NCI-H2227 (cell line): ENCODE results near the gene RASAL1.

Experiments
- DNase-seq: peaks from one replicate; lab custom pipeline; 2025; ENCODE audit not compliant: unreplicated experiment; lab: John Stamatoyannopoulos, UW

RASAL1 gene

DNA sequence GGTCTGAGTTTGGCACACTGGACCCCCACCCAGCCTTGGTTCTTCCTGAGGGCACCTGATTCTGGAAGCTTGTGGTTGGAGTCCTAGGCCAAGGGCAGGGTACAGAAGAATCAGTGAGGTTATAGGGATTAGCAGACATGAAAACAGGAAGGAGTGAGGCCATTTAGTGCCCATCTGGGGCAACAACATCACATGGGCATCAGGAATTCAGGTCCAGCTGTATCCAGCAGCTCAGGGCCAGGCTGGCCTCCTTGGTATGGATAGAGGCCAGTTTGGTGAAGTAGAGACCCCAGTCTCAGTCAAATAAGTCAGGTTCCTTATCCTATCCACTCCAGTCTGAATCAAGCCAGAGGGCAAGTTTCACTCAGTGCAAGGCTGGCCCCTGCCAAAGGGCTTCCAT lies 36.2 kb downstream of the RASAL1 start:
- DNase-seq: no peak

DNA sequence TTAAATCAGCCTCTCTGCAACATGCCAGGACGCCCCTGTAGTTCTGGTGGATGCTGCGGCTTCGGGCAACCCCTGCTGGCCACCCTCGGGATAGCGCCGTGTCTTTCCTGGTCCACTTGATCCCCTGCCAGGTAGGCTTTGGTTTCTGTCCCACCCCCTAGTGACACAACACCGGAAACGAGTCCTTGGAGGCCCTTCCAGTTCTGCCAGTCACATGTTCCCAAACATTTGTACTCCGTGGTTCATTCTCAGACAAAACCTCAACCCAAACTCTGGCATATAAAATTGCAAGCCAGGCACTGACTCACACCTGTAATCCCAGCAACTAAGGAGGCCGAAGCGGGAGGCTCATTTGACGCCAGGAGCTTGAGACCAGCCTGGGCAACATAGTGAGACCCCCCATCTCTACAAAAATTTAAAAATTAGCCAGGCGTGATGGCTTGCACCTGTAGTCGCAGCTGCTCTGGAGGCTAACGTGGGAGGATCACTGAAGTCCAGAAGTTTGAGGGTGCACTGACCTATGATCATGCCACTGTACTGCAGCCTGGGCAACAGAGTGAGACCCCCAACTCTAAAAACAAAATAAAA lies 37.0 kb downstream of the RASAL1 start:
- DNase-seq: peak; percentile 89

DNA sequence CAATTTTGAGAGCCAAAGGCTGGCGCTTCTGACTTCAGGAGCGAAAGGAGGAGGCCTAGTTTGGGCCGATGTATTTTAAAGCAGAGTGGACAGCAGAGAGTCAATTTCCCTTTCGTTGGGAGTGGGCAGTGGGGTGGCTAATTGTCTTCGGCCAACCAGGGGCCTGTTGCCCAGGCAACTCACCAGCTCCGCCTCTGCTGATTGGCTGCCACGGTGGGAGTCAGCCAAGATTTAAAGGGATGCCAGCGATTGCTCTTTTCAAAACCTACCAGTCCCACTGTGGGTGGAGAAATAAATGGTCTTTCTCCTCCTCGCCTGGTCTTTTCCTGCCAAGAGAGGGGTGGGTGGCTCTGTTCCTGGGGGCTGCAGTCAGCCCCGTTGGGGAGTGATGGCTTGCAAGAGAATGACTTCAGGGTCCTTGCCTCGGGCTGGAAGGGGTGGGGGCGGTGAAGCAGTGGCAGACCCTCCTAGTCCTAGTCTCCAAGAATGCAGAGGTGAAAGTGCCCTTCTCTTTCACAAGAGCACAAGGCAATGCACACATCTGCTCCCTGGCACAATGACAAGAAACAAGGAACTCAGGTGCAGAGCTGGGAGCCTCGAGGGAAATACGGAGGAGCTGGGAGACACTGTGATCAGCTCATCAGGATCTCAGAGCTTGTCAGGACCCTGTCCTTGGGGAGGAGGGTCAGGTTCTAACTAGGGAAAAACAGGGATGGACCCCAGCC lies 37.7 kb downstream of the RASAL1 start:
- DNase-seq: peak; percentile 88

DNA sequence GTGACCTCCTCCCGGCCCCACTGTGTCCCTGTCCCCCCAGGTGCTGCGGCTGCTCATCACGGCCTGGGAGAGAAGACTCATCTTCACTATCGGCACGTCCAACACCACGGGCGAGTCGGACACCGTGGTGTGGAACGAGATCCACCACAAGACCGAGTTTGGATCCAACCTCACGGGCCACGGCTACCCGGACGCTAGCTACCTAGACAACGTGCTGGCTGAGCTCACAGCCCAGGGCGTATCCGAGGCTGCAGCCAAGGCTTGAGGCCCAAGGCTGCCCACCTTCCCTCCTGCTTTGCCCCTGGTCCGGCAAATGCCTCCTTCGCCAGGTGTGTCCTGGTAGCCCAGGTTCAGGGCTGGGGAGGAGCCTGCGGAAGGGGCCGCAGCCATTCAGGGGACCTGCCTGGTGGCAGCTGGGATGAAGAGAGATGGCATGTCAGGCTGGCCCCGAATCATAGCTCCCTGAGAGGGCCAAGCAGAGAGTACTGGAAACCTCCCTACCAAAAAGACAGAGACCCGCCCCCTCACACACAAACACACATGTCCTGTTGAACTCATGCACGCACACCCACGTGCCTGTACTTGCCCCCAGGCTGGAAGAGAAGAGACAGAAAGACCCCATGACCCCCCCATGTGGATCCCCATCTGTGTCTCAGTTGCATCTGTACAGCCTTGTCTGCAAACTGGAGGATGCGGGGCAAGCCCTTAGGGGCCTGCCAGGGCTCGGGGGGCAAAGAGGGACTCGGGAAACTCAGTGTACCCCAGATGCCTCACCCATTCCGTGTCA lies 38.7 kb downstream of the RASAL1 start:
- no peak for DNase-seq

DNA sequence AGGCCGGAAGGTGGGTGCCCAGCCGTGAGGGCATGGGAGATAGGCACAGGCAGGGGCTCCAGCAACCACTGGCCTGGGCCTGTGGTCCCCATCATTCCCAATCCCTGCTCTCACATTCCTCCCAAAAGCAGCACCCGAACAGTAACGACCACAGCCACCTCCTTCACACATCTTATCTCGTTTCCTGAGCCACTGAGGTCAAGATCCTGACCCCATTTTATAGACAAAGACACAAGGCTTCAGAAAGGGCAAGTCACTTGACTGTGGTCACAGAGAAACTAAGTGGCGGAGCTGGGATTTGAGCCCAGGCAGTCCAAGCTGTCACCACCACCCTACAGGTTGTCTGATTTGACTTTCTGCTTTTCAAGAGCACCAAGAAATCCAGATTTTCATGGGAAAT lies 40.2 kb downstream of the RASAL1 start:
- no peak for DNase-seq

DNA sequence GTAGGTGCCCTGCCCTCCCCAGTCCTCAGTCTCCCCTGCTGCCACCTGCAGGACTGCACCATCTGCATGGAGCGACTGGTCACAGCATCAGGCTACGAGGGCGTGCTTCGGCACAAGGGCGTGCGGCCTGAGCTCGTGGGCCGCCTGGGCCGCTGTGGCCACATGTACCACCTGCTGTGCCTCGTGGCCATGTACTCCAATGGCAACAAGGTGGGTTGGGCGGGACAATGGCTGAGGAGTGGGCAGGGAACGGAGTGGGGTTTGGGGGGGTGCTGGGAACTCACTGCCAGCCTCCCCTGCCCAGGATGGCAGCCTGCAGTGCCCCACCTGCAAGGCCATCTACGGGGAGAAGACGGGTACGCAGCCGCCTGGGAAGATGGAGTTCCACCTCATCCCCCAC lies 40.8 kb downstream of the RASAL1 start:
- no peak for DNase-seq

DNA sequence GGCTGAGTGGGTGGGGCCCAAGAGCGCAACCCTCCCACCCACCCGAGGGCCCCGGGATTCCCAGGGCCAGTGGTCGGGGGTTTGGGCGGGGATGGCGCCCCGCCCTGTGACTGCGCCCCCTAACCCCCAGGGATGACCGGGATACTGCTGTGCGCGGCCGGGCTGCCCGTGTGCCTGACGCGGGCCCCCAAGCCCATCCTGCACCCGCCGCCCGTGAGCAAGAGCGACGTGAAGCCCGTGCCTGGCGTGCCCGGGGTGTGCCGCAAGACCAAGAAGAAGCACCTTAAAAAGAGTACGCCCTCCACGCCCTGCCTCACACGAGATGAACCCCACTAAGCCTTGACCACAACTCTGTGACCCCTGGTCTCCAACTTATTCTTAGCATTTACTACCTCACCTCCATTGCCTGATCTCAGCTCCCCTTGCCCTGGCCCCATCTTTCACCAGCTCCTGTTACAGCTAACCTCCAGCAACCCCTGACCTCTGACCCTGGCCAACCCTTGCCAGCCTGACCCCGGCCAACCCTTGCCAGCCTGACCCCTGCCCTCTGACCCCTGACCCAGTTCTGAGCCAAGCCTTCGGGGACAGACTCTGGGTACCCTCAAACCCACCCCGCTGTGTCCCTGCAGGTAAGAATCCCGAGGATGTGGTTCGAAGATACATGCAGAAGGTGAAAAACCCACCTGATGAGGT lies 42.0 kb downstream of the RASAL1 start:
- DNase-seq: no peak

DNA sequence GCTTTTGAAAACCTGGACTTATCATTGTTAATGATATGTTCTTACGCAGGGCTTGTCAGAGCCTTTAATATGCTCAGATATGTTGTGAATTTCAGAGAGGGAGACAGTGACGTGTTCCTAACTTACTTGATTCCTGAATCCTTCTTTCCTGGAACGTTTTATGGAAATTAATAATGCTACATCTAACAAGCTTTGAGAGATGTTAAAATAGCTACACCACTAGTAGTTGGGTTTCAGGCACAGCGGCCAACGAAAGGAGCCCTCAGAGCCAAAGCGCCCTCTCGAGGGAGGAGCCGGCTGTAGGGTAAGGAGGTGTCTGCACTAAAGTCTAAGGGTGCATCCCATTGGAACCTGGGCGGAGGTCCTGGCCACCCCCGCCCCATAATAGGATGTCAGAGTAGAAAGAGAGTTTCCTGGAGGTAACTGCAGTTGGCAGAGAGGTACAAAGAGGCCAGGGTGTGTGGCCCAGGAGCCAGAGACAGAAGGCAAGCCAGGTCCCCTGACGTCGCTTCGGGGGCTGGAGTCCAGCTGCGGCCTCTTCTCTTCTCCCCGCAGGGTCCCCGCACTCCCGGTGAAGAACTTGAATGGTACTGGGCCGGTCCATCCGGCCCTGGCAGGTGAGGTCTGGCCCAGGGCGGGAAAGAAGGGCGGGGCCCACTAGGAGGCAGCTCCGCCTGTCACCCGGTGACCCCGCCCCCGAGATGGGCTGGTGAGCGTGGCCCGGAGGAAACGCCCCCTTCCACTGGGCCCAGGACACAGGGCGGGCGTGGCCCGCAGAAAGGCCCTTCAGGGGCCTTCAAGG lies 42.8 kb downstream of the RASAL1 start:
- DNase-seq: no peak

DNA sequence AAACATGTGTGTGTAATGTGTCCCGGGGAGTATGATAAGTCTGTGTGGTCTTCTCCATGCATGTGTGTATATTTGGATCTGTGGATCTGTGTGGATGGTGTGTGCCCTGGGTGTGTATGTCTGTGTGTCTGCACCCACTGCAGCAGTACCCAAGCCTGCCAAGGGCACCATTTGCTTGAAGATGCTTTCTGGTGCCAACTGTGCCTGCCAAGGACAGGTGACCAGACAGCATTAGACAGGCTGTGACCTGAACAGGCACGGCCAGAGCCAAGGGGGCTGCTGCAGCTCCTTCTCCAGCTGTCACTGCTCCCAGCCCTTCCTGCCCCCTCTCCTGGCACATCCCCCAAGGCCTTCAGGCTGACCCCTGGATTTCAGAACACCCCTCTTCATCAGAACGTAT lies 44.1 kb downstream of the RASAL1 start:
- DNase-seq: no peak

DNA sequence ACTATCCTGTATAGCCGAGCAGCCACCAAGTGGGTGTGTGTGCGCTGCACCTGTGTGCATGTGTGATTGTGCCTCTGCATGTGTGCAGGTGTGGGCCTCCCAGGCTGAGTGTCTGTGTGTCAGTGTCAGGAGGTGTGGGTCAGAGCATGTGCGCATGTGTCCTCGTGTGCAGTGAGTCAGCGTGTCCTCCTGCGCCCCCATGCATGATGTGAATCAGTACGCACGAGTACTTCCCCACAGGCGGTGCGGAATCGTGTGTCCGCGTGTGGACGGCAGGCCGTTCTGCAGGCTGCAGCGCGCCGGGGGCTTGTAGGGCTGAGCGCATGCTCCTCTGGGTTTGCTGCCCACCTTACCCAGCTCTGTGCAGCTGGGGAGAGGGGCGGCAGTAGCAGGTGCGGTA lies 44.8 kb downstream of the RASAL1 start:
- DNase-seq: no peak

DNA sequence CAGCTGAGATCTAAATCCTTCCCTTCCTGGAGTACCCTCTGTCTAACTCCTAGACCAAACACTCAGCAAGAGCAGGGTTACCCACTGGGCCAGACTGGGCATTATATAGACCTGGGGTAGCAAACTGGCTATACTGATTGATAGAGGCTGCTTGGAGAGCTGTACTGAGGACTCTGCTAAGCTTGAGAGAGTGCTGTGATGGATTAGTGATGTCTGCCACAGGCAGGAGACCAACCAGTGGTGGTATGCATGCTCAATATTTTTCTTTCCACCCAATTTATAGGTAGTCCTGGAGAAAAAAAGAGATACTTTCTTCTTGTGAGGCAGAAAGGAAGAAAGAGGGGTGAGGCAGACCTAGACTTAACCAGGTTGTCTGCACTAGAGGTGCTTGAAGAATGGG lies 45.7 kb downstream of the RASAL1 start:
- no peak for DNase-seq

DNA sequence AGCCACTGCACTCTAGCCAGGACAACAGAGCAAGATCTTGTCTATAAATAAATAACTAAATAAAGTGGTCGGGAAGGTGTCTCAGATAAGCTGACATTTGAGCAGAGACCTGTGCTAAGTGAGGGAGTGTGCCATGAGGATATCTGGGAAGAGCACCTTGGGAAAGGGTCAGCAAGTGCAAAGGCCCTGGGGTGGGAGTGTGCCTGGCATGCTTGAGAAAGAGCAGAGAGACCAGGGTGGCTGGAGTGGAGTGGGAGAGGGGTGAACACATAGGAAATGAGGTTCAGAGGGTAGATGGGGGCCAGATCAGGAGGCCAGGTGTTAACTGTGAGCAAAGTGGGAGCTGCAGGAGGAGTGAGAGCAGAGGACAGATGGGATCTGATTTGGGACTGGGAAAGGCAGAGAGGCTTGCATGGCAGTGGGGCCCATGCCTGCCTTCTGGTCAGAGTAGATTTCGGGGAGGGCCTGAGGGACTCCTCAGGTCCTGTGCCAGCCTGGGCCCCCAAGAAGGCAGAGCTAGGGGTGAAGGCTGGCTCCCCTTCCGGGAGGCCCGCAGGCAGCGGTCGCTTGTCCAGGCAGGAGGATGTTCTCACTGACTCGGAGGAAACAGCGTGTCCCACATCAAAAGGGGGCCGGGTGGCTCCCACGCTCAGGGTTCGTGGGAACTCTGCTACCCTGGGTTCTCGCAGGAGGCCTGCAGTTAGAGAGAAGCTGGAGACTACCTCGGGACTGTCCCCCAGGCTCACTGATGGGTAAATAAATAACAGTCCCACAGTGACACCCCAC lies 46.4 kb downstream of the RASAL1 start:
- DNase-seq: no peak

DNA sequence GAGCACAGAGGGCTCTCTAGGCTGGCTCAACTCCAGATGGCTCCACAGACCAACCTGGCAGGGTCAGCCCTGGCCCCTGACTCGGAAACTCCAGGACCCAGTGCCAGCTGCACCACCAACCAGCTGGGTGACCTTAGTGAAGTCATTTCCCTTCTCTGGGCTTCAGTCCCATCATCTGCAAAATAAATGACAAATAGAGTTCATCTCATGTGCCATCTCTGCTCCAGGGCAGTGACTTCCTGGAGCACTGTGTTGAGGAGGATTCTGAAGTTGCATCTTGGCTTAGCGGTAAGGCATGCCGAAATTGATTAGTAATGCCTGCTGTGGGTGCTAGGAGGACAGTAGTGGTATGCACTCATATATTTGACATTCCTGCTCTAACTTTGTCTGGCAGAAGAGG lies 47.5 kb downstream of the RASAL1 start:
- no peak for DNase-seq

DNA sequence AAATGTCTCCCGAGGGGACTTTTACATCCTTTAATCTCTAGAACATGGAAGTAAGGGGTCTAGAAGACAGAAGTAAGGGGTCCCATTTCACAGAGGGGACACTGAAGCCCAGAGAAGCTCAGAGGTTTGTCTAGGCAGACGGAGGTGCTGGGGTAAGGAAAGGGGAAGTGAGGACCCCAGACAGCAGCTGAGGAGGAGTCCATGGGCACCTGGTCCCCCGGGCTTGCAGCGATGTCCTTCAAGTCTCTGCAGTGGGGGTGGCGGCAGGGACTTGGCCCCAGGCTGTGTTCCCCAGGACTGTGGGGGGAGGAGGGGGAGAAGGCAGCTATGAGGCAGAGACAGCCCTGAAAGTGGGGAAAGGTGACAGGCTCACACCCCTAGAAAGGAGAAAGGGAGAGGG lies 48.4 kb downstream of the RASAL1 start:
- DNase-seq: no peak

DNA sequence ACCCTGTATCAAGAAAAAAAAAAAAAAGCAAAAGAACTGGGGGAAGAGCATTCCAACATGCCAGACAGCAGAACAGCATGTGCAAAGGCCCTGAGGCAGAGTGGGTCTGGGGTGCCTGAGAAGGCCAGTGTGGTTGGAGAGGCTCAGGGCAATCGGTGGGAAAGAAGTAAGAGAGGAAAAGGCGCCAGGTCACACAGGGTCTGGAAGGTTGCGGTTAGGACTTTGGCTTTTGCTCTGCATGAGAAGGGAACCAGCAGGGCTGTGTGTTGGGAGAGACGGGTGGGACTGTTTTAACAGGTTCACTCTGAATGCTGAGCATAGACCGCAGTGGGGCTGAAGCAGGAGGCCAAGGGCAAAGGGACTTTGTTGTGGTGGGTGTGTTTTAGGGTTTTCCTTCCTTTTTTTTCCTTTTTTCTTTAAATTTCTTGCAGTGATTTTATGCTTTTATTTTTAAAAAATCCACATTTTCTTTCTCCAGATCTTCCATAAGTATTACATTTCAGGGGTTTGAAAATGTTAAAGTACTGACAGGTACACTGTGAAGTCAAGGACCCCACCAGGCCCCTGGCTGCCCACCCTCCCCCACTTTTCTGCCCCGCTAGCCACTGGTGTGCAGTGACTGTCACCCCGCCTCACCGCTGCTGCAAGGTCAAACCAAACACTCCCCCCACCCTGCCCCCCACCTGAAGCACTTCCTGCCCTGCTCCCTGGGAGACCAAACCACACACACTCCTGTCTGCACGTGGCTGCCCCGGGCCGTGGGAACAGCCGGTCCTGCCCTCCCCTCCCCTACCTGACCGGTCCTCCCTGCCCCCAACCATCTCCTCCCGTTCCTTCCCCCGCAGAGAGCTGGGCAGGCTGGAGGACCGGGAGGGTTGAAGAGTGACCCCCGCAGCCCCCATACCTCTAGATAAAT lies 49.1 kb downstream of the RASAL1 start:
- DNase-seq: no peak

DNA sequence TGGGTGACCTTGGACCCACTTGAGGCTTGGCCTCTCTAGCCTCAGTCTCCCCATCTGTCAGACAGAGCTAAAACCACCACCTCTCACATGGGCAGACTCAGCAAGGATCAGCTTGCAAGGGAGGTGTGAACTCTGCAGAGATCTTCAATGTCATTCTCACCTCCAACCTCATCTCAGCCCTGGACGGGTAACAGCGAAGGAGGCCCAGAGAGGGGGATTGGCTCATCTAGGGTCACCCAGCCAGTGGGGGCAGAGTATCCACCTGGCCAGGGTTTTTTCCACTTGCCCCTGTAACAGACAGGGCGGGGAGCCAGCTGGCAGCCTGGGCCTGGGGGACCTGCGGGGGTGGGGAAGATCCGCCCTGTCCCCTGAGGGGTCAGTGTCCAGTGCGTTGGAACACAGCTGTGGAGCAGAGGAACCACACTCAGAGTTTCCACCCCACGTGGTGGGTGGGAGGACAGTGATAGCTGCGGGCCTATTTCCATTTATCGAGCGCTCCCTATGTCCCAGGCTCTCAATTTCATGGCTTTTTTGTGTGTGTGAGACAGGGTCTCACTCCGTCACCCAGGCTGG lies 51.6 kb downstream of the RASAL1 start:
- no peak for DNase-seq

DNA sequence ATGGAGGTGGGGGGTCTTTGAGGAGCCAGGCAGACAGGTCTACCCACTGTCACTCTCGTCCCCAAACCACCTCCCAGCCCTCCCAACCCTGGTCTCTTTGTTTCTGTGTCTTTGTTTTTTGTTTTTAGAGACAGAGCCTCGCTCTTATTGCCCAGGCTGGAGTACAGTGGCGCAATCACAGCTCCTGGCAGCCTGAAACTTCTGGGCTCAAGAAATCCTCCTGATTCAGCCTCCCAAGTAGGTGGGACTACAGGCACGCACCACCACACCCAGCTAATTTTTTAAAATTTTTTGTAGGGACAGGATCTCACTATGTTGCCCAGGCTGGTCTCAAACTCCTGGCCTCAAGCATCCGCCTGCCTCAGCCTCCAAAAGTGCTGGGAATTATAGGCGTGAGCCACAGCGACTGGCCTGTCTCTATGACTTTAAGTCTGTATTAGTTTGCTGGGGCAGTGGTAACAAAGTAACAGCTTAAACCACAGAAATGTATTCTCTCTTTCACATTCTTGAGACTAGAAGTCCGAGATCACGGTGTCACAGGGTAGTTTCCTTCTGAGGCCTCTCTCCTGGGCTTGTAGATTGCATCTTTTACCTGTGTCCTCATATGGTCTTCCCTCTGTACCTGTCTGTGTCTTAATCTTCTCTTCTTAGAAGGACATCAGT lies 52.9 kb downstream of the RASAL1 start:
- no peak for DNase-seq

DNA sequence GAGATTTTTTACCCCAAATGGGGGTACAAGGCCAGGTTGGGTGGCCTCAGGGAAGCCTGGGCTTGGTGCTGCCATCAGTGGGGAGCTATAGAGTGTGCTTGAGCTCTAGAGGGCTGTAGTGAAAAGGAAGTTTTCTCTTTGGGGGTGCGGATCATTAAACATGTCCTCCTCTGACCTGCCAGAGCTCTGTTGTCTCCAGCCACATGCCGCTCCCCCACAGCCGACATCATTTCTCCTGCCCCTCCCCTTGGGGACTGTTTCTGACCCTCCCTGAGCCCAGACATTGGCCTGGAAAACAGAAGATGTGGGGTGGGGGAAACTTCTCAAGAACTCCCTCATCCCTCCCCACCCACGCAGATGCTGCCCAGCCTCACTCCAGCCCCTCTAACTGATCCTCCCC lies 53.7 kb downstream of the RASAL1 start:
- DNase-seq: no peak
